AG09319 (cell line): Measurements from ENCODE around the gene SHFL.

Experiments
- DNase-seq: peaks from one replicate; pipeline ENCODE4 v3.0.0-alpha.2; 2010; ENCODE audit warnings: low read depth; ENCODE audit errors: extremely low read depth
- CTCF ChIP-seq: IDR thresholded peaks from 2 replicates; pipeline ENCODE4 v1.5.1; 2011; ENCODE audit warnings: low read depth, mild to moderate bottlenecking, inconsistent platforms, low read length, moderate library complexity

The SHFL gene

GRCh38 chr19:10076535-10076934 lies 9.6 kb upstream of the SHFL start:
- TF ChIP-seq CTCF: no peak
- no peak for DNase-seq

GRCh38 chr19:10078329-10078728 lies 7.8 kb upstream of the SHFL start:
- DNase-seq: no peak

GRCh38 chr19:10079031-10079453 lies 7.1 kb upstream of the SHFL start:
- DNase-seq: no peak
- TF ChIP-seq CTCF: no peak

More at GRCh38 chr19:10078329-10078728, 7.8 kb upstream of the SHFL start:
- no peak for TF ChIP-seq CTCF

- no peak for TF ChIP-seq CTCF
- no peak for DNase-seq
These were observed 2.2 kb upstream of the SHFL start for GRCh38 chr19:10083911-10084310.

- no peak for DNase-seq
- TF ChIP-seq CTCF: no peak
These were observed 1.3 kb upstream of the SHFL start for GRCh38 chr19:10084803-10085202.

- no peak for TF ChIP-seq CTCF
- no peak for DNase-seq
These were observed 575 bp downstream of the SHFL start for GRCh38 chr19:10086591-10087192.

- DNase-seq: no peak
- TF ChIP-seq CTCF: no peak
These were observed 1.4 kb downstream of the SHFL start for GRCh38 chr19:10087296-10088061.
